GM23338 (cell line): Measurements from ENCODE around the gene GAPT. TPM values are rescaled to one million over a fixed set of nuclear protein-coding genes. Genes with fewer than 3 reads are reported as not detected.

Experiments
- ATAC-seq: fragments of 200-7000 bp; cut with Tn5 transposase; 3 replicates; pipeline ENCODE4 v1.9.1; 2020
- DNase-seq: peaks from one replicate; pipeline ENCODE4 v3.0.0-alpha.2; 2015; ENCODE audit warnings: low spot score
- H2AFZ ChIP-seq: fragments of 200-600 bp; sonication (generic); 2 replicates; pipeline ENCODE4 v1.8.0; 2016; ENCODE audit warnings: antibody characterized with exemption, mild to moderate bottlenecking, moderate library complexity
- H3F3A ChIP-seq: fragments of 200-600 bp; sonication (generic); replicated peaks from 2 replicates; pipeline ENCODE4 v1.8.0; 2017; ENCODE audit warnings: antibody characterized with exemption, mixed run types, low read depth
- H3K27ac ChIP-seq: fragments of 200-600 bp; sonication (generic); 2 replicates; pipeline ENCODE4 v1.6.1; 2016; ENCODE audit warnings: low read depth
- H3K27me3 ChIP-seq: fragments of 200-600 bp; sonication (generic); 2 replicates; pipeline ENCODE4 v1.8.0; 2016; ENCODE audit warnings: mild to moderate bottlenecking, mixed run types, moderate library complexity; ENCODE audit not compliant: insufficient read depth
- H3K36me3 ChIP-seq: fragments of 200-600 bp; sonication (generic); 2 replicates; pipeline ENCODE4 v1.8.0; 2016; ENCODE audit warnings: mild to moderate bottlenecking; ENCODE audit not compliant: insufficient read depth
- H3K4me1 ChIP-seq: fragments of 200-600 bp; sonication (generic); 2 replicates; pipeline ENCODE4 v1.8.0; 2016; ENCODE audit warnings: mild to moderate bottlenecking, moderate library complexity; ENCODE audit not compliant: insufficient read depth
- H3K4me2 ChIP-seq: fragments of 200-600 bp; sonication (generic); 2 replicates; pipeline ENCODE4 v1.7.1; 2017; ENCODE audit warnings: mixed run types
- H3K4me3 ChIP-seq: fragments of 200-600 bp; sonication (generic); 2 replicates; pipeline ENCODE4 v1.6.1; 2016; ENCODE audit warnings: mixed run types
- H3K79me2 ChIP-seq: fragments of 200-600 bp; sonication (generic); replicated peaks from 2 replicates; pipeline ENCODE4 v1.8.0; 2017; ENCODE audit warnings: mild to moderate bottlenecking; ENCODE audit not compliant: insufficient read depth
- H3K9me2 ChIP-seq: fragments of 200-600 bp; sonication (generic); 2 replicates; pipeline ENCODE4 v1.8.0; 2017; ENCODE audit not compliant: insufficient read depth
- H4K20me1 ChIP-seq: fragments of 200-600 bp; sonication (generic); replicated peaks from 2 replicates; pipeline ENCODE4 v1.8.0; 2017; ENCODE audit warnings: mild to moderate bottlenecking; ENCODE audit not compliant: insufficient read depth
- H3K27ac Mint-ChIP-seq: 2 replicates; pipeline ENCODE4 v1.8.0; 2020; ENCODE audit warnings: inconsistent platforms, mild to moderate bottlenecking, moderate library complexity, mixed read lengths
- H3K27me3 Mint-ChIP-seq: 3 replicates; pipeline ENCODE4 v1.8.0; 2022; ENCODE audit warnings: low read depth, mild to moderate bottlenecking, moderate library complexity, mixed read lengths, inconsistent platforms; ENCODE audit not compliant: insufficient read depth, poor library complexity
- H3K36me3 Mint-ChIP-seq: 3 replicates; pipeline ENCODE4 v1.8.0; 2021; ENCODE audit warnings: low read depth, mild to moderate bottlenecking, inconsistent platforms, moderate library complexity, mixed read lengths
- H3K4me1 Mint-ChIP-seq: 3 replicates; pipeline ENCODE4 v1.8.0; 2020; ENCODE audit warnings: mild to moderate bottlenecking, inconsistent platforms, mixed read lengths
- H3K4me3 Mint-ChIP-seq: 3 replicates; pipeline ENCODE4 v1.8.0; 2021; ENCODE audit warnings: moderate library complexity, mild to moderate bottlenecking, inconsistent platforms, mixed read lengths
- H3K9me3 Mint-ChIP-seq: 3 replicates; pipeline ENCODE4 v1.8.0; 2020; ENCODE audit warnings: moderate library complexity, mild to moderate bottlenecking, inconsistent platforms, mixed read lengths
- CREB1 ChIP-seq: fragments of 250-450 bp; sonication (Bioruptor Pico); IDR thresholded peaks from 2 replicates; pipeline ENCODE4 v1.5.0; 2020; ENCODE audit warnings: low read depth, mild to moderate bottlenecking, moderate library complexity
- CTCF ChIP-seq, 2 experiments: fragments of 200-600 bp in 1 of 2; sonication (generic) in 1 of 2; conservative IDR thresholded peaks; 2 replicates each; pipeline versions ENCODE4 v1.5.1 to v1.6.1; 2016 to 2017; ENCODE audit warnings: antibody characterized with exemption in 2 of 2, low read depth in 2 of 2, mild to moderate bottlenecking in 2 of 2, moderate library complexity in 1 of 2
- ETS1 ChIP-seq: IDR thresholded peaks from 2 replicates; pipeline ENCODE4 v1.6.1; 2016; ENCODE audit warnings: antibody characterized with exemption
- EZH2 ChIP-seq: fragments of 200-600 bp; sonication (generic); IDR thresholded peaks from one replicate; pipeline ENCODE4 v1.8.0; 2017; ENCODE audit warnings: antibody characterized with exemption, mild to moderate bottlenecking, low read depth; ENCODE audit not compliant: unreplicated experiment
- EZH2phosphoT487 ChIP-seq: fragments of 200-600 bp; sonication (generic); IDR thresholded peaks from one replicate; pipeline ENCODE4 v1.8.1; 2018; ENCODE audit warnings: antibody characterized with exemption; ENCODE audit not compliant: unreplicated experiment
- NANOG ChIP-seq: IDR thresholded peaks from 2 replicates; pipeline ENCODE4 v1.6.1; 2016; ENCODE audit warnings: antibody characterized with exemption, borderline replicate concordance
- POLR2AphosphoS5 ChIP-seq: IDR thresholded peaks from 2 replicates; pipeline ENCODE4 v1.6.1; 2016; ENCODE audit warnings: antibody characterized with exemption, low read depth
- REST ChIP-seq: IDR thresholded peaks from one replicate; pipeline ENCODE4 v1.6.1; 2018; ENCODE audit warnings: antibody characterized with exemption; ENCODE audit not compliant: unreplicated experiment
- STAT1 ChIP-seq: IDR thresholded peaks from one replicate; pipeline ENCODE4 v1.6.1; 2016; ENCODE audit warnings: antibody characterized with exemption; ENCODE audit not compliant: unreplicated experiment
- ZNF114 ChIP-seq: fragments of 250-450 bp; sonication (Bioruptor Pico); IDR thresholded peaks from 2 replicates; pipeline ENCODE4 v1.5.0; 2020; ENCODE audit warnings: mild to moderate bottlenecking, moderate library complexity
- ZNF331 ChIP-seq: fragments of 250-450 bp; sonication (Bioruptor Pico); IDR thresholded peaks from 2 replicates; pipeline ENCODE4 v1.5.0; 2020; ENCODE audit warnings: low read depth, mild to moderate bottlenecking, moderate library complexity
- ZNF462 ChIP-seq: fragments of 250-450 bp; sonication (Bioruptor Pico); IDR thresholded peaks from 2 replicates; pipeline ENCODE4 v1.5.0; 2020; ENCODE audit warnings: mild to moderate bottlenecking, moderate library complexity
- polyA plus RNA-seq: library from polyadenylated mRNA; unstranded; fragments of >200 nt; fragmentation: Nextera tagmentation; extraction: Ambion mirVana; gene quantifications from 2 replicates; pipeline ENCODE4 v1.2.1, GENCODE V29; 2016
- total RNA-seq: library from RNA; depleted of rRNA; stranded (reverse); fragments of >200 nt; shearing (Covaris generic); gene quantifications from 2 replicates; pipeline ENCODE4 v1.2.3, GENCODE V29; 2014

GAPT gene
- total and polyA plus RNA-seq, 2 experiments from 2014 or later = not detected

- no peak for TF ChIP-seq ETS1
- TF ChIP-seq ZNF462 = no peak
- no peak for TF ChIP-seq CREB1 (CRISPR knock-in tag)
- TF ChIP-seq EZH2 = no peak
Observed at GRCh38 chr5:58544195-58544594, 53.0 kb downstream of the GAPT start (continued).

- no peak for DNase-seq
- Mint-ChIP-seq H3K4me1 (no peaks in the 10 kb centered on the region; the same call in 2 of the 3 replicates), H3K4me3 (no peak overlapping the region), H3K36me3 (peaks cover 26% of the 10 kb centered on the region; the same call in 2 of the 3 replicates), H3K27ac (no peak overlapping the region), H3K9me3 (peaks cover 36% of the 10 kb centered on the region), H3K27me3 (no peaks in the 10 kb centered on the region)
- H3K4me2 ChIP-seq = no peak overlapping the region
- no peaks in the 10 kb centered on the region for H4K20me1 ChIP-seq
- H3K4me3 ChIP-seq = no peak overlapping the region
- ATAC-seq = no peak
- no peaks in the 10 kb centered on the region for H3K4me1 ChIP-seq
- no peaks in the 10 kb centered on the region for H3F3A ChIP-seq
- no peak overlapping the region for H3K27ac ChIP-seq
- peaks cover 8% of the 10 kb centered on the region; the same call in 1 of the 2 replicates for H3K36me3 ChIP-seq
- H3K79me2 ChIP-seq = no peaks in the 10 kb centered on the region
- peaks cover 10% of the 10 kb centered on the region for H3K9me2 ChIP-seq
- H3K27me3 ChIP-seq = no peaks in the 10 kb centered on the region
- H2AFZ ChIP-seq = no peak overlapping the region
- TF ChIP-seq REST = no peak
- no peak for TF ChIP-seq NANOG
- no peak for TF ChIP-seq CTCF (conservative IDR thresholded peaks at IDR 0.05; ENCODE audit: low read depth in 2 of 2)
- TF ChIP-seq ZNF331 (CRISPR knock-in tag) = no peak
- no peak for TF ChIP-seq EZH2phosphoT487
- TF ChIP-seq STAT1 = no peak
- no peak for TF ChIP-seq POLR2AphosphoS5
- TF ChIP-seq ZNF114 (CRISPR knock-in tag) = no peak
Observed at GRCh38 chr5:58544926-58545325, 53.7 kb downstream of the GAPT start.
